GM19468 (cell line): ENCODE data around the gene ARSD.
"Not testable (repeated sequence)": the region's sequence is repeated elsewhere in the genome, so short reads cannot be mapped to it uniquely, and the experiment has no call there.

Source experiments
- ATAC-seq: cut with Tn5 transposase; IDR thresholded peaks from one replicate; pipeline ENCODE4 v1.9.1; 2021; ENCODE audit warnings: mild to moderate bottlenecking, moderate library complexity, moderate number of reproducible peaks; ENCODE audit not compliant: unreplicated experiment; ENCODE audit errors: extremely low read depth

Gene ARSD

DNA sequence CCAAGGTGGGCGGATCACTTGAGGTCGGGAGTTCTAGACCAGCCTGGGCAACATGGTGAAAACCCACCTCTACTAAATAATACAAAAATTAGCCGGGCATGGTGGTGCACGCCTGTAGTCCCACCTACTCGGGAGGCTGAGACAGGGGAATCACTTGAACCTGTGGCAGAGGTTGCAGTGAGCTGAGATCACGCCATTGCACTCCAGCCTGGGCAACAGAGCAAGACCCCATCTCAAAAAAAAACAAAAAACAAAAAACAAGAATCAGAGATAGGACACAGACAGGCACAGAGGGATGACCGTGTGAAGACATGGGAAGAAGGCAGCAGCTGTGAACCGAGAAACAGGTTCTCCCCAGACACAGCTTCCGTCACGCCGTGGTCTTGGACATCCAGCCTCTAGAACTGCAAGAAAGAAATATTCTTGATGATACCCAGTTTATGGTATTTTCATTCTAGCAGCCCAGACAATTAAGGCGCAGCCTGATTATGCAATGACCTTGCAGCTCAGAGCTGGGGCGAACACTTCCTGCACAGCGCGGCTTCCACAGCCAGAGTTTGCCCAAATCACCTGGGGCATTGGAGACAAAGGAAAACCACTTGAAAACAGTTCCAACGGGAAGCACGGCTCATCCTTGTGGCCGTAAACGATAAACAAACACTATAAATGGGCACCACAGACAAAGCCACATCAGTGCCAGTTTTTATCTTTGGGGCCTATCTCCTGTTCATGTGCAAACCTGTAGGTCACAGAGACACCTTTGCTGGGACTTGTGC is 4.2 kb upstream of the ARSD start:
- ATAC-seq = no peak

DNA sequence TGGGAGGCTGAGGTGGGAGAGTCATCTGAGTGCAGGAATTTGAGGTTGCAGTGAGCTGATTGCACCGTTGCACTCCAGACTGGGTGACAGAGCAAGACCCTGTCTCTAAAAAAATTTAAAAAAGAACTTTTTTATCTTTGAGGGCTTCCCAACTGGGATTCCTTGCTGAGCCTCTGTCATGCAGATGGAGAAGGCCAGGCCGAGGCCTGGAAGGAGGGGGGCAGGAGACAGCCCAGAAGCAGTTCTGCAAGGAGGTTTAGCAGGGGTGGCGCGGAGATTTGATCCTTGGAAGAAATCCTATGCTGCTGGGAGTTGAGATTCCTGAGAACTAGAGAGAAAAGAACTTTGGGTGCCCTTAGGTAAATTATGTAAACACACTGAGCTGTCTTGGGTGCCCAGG is 2.5 kb upstream of the ARSD start:
- ATAC-seq = no peak

GRCh38 chrX:2931155-2931554 is 2.0 kb upstream of the ARSD start:
- ATAC-seq = no peak

- ATAC-seq = no peak
Measured at GRCh38 chrX:2928191-2928582, 952 bp downstream of the ARSD start.

DNA sequence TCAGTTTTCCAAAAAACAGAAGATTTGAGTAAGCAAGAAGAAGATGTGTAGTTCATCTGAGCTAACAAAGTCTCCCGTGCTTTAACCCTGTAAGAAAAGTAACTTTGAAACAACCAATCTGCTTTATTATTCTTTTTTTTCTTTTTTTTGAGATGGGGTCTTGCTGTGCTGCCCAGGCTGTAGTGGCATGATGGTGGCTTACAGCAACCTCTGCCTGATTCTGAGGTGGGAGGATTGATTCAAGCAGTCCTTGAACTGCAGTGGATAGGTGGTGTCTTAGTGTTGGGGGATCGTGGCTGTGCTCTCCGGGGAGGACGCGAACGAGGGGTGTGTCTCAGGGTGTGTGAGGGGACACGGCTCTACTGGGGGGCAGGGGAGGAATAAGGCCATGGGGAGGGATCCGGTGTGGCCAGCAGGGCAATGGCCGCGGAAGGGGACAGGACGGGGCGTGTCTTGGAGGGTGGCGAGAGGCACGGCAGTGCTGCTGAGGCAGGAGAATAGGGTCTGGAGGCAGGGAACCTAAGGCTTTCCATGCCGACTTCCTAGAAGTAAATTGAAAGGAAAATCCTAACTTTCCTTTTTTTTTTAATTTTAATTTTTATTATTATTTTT is 2.4 kb downstream of the ARSD start:
- no peak for ATAC-seq

GRCh38 chrX:2926255-2926654 is 2.9 kb downstream of the ARSD start:
- not testable (repeated sequence) for ATAC-seq

GRCh38 chrX:2924151-2924550 is 5.0 kb downstream of the ARSD start:
- no peak for ATAC-seq

- ATAC-seq = no peak
Measured at GRCh38 chrX:2921750-2922149, 7.4 kb downstream of the ARSD start.

DNA sequence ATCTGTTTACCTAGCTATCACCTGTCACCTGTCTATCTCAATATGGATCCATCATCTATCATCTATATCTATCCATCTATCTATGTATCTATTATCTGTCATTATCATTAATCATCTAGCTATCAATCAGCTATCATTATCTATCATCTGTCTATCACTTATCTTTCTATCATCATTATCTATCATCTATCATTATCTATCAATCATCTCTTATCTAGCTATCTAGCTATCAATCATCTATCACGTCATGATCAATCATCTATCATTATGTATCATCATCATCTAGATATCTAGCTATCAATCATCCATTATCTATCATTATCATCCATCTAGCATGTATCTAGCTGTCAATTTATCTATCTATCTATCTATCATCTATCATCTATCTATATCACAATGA is 7.9 kb downstream of the ARSD start:
- ATAC-seq = no peak

DNA sequence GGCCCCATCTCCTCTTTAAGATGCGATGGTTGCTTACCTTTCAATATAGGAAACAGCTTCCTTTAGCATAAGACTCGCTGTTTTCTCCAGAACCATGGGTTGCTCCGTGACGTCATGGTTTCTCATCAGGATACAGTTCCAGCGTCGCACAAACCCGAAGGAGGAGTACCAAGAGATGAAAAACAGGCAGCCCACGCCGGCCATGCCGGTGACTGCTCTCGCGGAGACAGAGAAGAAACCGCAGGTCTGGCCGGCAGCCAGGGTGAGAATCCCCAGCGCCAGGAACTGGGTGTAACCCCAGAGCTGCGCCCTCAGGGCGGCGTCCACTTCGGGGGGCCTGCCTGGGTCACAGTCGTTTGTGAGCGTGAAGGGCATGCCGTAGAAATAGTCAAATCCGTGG is 11.4 kb downstream of the ARSD start:
- ATAC-seq = no peak

DNA sequence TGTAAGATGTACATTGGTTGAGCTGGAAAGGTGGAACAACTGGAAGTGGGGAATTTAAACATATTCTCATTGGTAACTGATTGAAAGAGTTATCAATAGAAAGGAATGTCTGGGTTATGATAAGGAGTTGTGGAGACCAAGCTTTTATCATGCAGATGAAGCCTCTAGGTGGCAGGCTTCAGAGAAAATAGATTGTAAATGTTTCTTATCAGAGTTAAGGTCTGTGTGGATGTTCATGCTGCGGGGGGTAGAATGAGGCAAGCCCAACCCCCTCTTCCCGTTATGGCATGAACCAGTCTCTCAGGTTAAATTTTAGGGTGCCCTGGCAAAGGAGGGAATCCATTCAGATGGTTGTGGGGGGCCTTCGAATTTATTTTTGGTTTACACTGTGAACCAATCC is 16.0 kb downstream of the ARSD start:
- ATAC-seq = no peak

DNA sequence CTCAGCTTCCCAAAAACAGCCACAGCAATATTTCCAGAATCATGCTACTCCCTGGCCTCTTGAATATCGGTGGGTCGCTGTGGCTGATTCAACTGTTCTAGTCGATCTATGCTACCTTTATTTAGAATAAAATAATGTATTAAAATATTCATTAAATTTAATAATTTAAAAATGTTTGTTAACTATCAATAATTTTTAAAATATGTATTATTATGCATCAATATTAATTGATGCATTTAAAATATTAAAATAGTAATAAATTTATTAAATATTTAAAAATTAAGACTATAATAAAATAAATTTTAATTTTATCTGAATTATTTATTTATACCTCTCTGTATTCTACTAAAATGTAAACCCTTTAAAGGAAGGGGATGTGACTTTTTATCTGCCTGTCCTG is 19.0 kb downstream of the ARSD start:
- no peak for ATAC-seq

- no peak for ATAC-seq
Measured at GRCh38 chrX:2908125-2908685, 20.9 kb downstream of the ARSD start.

GRCh38 chrX:2907295-2907694 is 21.8 kb downstream of the ARSD start:
- ATAC-seq = no peak

DNA sequence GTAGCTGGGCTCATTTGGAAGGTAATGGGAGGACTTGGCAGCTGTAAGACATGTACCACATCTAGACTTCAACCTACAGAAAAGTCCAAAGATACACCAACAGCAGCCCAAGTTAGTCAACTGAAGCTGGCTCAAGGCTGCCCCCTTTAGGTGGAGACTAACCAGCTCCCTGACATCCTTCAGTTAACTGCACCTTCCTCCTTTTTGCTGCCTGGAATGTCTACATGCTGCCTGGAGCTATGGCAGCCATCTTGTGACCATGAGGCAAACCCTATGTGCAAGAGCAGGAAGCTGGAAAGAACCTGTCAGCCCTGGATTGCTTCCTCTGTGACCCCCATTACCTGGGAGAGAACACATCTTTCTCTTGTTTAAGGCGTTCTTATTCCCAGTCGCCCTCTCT is 25.8 kb downstream of the ARSD start:
- ATAC-seq = no peak

DNA sequence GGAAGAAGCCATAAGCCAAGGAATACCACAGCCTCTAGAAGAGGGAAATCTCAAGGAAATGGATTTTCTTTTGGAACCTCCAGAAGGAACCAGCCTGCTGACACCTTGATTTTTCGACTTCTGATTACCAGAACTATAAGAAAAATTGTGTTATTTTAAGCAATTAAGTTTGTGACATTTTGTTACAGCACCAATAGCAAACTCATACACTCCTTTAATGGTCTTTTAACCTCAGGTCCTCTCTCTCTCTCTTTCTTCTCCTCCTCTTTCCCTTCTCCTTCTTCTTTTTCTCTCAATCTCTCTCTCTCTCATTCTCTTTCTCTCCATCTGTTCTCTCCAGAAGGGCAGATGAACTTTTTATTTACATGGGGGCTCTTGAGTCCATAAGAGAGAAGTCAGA is 26.3 kb downstream of the ARSD start:
- ATAC-seq = no peak

GRCh38 chrX:2901367-2902036 is 27.6 kb downstream of the ARSD start:
- ATAC-seq = no peak

DNA sequence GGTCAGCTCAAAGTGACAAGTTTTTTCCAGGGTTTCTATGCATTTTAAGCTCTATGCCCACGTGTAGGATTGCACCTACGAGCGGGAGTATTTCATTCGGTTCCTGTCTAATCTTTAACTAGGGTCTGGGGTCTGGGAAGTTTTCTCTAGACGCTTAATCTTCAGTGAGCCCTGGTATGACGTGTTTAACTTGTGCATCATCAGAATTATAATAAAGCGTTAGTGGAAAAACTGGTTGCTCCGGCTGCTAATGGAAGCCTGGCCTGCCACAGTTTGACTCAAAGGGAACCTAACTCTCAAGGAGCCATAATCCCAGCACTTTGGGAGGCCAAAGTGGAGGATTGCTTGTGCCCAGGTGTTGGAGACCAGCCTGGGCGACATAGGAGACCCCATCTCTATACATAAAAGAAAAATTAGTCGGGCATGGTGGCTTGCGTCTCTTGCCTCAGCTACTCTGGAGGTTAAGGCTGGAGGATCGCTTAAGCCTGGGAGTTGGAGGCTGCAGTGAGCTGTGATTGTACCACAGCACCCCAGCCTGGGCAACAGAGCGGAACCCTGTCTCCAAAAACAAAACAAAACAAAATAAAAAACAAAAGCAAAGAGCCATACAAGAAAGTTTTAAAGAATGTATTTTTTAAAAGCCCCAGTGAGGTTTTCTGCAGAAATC is 30.2 kb downstream of the ARSD start:
- no peak for ATAC-seq

- peak; percentile 26 for ATAC-seq
Measured at GRCh38 chrX:2897690-2898623, 31.2 kb downstream of the ARSD start.

- ATAC-seq = no peak
Measured at GRCh38 chrX:2897311-2897689, 31.8 kb downstream of the ARSD start.
